Measurements from ENCODE around the gene C1orf115.
A peak's percentile ranks its signal among the peaks of the same experiment; 100 is the strongest.
"Not testable (repeated sequence)": the region's sequence is repeated elsewhere in the genome, so short reads cannot be mapped to it uniquely, and the experiment has no call there.

The C1orf115 gene

DNA sequence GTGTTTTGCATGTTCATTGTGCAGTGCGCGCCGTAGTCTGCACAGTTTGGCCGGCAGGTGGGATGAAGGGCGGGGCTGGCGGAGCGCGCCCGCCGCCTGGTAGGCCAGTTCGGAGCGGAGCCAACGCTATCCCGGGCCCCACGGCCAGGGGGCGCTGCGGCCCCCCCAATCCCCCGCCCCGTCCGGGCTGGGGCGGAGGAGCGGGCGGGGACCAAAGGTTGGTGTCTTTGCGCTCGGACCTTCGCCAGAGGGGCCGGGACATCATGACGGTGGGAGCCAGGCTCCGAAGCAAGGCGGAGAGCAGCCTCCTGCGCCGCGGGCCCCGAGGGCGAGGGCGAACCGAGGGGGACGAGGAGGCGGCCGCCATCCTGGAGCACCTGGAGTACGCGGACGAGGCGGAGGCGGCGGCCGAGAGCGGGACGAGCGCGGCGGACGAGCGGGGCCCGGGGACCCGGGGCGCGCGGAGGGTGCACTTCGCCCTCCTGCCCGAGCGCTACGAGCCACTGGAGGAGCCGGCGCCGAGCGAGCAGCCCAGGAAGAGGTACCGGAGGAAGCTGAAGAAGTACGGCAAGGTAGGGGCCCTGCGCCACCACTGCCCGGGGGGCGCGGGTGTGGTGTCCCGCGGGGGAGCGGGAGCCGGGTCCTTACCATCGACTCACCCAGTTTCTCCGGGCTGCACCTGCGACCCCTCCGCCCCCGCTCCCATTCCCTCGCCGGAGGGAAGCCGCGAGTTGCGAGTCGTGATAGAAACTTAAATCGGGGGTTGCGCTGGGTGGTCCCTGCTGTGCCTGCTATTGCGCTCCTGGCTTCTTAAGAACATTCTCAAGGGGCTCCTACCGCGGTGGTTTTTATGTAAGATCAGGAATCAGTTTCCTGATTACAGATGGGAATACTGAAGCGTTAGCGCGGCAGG lies at the start of gene C1orf115:
C1orf115 (plus strand) TSS at position 224 of the 913 bp plus-strand sequence; CDS start at position 264, 40 bp downstream.
- peak; percentile 6 for DNase-seq

- no peak for DNase-seq
Measured at GRCh38 chr1:220642285-220642684, 47.9 kb upstream of the C1orf115 start.

DNA sequence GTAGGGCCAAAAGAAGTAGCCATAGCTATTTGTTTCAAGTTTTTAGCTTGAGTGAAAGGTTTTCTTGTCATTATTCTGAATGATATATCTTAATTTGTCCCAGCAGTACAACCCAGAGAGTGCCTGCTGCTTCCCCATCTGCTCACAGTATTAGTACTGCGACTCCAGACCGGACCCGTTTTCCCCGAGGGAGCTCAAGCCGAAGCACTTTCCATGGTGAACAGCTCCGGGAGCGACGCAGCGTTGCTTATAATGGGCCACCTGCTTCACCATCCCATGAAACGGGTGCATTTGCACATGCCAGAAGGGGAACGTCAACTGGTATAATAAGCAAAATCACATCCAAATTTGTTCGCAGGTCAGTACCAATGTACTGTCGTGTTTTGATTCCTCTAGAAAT lies 37.2 kb upstream of the C1orf115 start:
- no peak for DNase-seq

- no peak for DNase-seq
Measured at GRCh38 chr1:220655509-220655908, 34.7 kb upstream of the C1orf115 start.

DNA sequence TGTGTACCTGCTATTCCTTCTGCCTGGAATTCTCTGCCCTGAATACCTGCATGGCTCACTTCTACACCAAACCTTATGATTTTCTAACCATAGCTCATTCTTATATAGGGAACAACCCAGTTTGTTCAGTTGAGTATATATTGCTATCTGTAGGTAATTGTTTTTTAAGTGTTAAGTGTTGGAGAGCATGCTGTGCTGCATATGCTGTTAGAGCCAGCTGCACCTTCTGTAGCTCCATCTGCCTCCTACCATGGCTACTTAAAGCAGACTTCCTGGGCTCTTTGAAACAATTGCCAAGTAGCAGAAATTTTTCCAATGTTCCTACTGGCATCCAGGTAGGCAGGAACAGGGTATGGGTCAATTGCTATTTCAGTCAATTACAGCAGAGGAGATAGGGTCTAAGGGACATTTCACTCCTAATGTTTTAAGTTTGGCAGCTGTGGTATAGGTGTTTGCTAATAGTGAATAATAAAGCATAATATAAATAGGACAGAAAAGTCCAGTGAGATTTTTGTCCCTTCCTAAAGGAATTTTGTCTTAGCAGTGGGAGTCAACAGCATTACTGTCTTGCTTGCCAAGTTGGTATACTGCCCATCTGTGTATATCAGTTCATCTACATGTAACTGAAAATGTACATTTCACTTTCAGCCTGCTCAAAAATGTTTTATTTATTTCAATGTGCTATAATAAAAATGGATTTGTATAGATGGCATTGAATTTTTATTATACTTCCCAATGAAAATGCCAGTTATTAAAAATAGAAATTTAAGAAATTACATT lies 34.0 kb upstream of the C1orf115 start:
- DNase-seq = no peak

GRCh38 chr1:220666349-220666748 lies 23.8 kb upstream of the C1orf115 start:
- DNase-seq = no peak

DNA sequence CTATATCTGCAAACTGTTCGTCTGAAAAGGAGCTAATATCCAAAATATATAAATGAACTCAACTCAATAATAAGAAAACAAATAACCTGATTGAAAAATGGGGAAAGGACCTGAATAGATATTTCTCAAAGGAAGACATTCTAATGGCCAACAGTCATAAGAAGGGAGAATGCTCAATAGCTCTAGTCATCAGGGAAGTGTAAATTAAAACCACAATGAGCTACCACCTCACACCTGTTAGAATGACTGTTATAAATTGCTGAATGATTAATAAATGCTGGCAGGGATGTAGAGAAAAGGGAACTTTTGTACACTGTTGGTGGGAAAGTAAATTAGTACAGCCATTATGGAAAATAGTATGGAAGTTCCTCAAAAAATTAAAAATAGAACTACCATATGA lies 21.2 kb upstream of the C1orf115 start:
- no peak for DNase-seq

DNA sequence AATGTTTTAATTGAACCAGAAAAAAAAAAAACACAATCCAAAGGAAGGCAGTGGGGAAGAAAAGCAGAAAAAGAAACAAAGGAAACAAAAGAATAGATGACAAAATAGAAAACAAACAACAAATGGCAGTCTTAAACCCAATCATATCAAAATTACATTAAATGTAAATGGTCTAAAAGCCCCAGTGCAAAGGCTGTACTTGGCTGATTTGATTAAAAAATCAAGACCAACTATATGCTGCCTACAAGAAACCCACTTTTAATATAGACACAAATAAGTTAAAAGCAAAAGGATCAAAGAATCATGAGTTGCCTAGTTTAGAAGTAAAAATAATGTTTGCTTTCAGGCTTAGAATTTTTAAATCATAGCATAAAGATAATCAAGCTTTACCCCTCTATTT lies 19.8 kb upstream of the C1orf115 start:
- no peak for DNase-seq

- DNase-seq = no peak
Measured at GRCh38 chr1:220673921-220674320, 16.2 kb upstream of the C1orf115 start.

GRCh38 chr1:220677251-220677650 lies 12.9 kb upstream of the C1orf115 start:
- DNase-seq = no peak

GRCh38 chr1:220680085-220680687 lies 10.0 kb upstream of the C1orf115 start:
- no peak for DNase-seq

DNA sequence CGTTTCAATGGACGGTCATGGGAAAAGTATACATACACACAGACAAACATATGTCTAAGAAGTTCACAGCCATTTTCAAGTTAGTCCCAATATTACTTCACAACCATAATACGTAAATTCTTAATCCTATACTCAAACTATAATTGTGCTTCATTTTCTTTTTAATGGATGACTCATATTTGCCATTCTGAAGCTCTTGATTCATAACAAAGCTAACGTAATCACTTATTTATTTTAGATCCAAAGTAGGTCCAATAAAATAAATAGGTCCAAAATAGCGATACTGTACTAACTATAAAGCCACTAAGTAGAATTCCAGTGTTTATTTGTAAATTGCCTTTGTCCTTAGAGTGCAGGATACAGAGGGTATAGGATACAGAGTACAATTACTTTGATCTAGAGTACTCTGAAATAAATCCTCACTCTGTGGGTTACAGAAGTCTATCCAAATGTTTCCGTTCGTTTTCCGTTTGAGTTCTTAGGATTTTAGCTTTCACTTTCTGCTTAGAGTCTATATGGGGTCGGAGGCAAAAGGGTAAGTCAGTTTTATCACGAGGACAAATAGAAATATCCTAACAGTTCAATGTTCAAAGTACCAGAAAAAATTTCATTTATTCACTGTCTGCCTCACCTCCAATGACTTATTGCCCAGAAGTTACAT lies 8.8 kb upstream of the C1orf115 start:
- DNase-seq = no peak

DNA sequence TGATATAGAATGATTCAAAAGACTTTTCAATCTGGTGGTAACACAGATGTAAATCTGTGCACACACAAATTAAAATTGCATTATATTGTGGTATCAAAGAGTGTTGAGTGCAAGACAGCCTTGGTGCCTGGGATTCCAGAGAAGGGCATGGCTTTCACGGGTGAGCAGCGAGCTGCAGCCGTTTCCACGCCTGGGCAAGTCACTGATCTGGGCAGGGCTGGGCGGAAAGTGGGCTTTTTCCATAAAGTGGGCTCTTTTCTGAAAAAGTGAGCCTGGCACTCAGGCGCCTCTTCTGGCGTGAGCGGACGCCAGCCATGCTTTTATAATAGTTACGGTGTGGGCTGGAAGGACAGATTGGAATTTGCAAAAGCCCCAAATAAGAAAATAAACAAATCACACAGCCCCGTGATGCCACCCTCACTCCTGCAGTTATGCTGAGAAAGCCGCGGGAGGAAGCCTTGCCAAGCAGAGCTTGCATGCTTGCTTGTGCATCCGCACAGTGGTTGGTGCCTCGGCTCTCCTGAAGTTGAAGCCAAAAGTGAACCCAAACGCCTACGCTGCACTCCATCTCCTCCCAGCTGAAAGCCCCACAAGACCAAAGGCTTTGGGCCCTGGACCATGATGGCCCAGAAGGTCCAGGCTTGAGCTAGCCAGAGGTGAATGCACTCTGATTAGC lies 7.1 kb upstream of the C1orf115 start:
- DNase-seq = no peak

DNA sequence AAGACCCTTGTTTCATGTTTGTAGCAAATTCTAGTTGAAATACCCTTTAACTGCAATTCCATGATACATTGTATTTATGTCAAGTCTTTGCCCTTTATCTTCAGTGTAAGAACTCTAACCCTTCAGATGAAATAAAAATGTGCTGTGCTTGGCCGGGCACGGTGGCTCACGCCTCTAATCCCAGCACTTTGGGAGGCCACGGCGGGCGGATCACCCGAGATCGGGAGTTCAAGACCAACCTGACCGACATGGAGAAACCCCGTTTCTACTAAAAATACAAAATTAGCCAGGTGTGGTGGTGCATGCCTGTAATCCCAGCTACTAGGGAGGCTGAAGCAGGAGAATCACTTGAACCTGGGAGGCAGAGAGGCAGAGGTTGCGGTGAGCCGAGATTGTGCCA lies 6.4 kb upstream of the C1orf115 start:
- not testable (repeated sequence) for DNase-seq

DNA sequence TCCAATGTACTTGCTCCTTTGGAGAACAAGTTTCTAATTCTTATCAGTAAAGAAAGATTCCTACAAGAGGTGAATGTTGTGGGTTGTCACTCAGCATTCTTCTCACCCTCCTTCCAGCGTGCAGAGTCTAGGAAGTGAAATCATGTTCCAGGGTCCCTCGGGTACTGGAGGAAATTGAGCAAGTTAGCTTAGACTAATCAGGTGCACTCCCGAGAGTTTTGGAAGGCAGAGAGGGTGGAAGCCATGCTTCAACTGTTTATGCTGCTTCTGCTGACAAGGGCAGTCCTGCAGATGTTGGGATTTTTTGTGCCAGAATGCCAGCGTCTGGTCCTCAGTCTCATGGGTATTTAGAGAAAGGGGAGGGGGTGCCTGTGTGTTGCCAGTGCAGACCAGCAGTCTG lies 5.3 kb upstream of the C1orf115 start:
- no peak for DNase-seq

DNA sequence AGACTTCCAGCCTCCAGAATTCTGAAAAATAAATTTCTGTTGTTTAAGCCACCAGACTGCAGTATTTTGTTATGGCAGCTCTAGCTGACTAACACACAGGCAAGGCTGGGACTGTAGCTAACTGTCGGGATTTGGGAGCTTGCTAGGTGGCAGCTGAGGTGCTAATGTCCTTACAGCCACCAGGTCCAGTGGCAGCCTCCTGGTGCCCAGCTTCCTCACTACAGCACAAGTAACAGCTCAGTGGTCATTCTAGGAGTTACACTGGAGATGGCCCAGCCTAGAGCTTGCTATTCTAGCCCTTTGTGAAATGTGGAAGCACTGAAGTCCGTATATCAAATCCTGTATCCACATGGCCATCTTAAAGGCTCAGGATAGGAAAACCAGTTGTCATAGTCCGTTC lies 4.3 kb upstream of the C1orf115 start:
- no peak for DNase-seq

- DNase-seq = no peak
Measured at GRCh38 chr1:220687809-220688208, 2.4 kb upstream of the C1orf115 start.

DNA sequence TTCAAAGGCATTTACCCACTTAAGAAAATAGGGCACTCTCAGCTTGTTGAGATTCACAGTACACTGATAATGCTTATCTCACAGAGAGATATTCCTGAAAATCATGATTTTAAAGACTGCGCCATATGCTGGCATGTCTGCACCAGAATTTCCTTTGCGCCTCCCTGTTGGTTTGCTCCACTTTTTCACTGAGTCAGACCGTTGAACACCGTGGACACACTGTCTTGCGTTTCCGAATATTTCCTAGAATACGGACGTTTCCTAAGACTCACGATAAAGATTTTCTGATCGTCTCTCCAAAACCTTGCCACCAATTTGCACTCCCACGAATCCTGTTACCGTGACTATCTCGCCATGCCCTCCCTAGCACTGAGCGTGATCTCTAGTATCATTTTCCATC lies 497 bp upstream of the C1orf115 start:
- no peak for DNase-seq

DNA sequence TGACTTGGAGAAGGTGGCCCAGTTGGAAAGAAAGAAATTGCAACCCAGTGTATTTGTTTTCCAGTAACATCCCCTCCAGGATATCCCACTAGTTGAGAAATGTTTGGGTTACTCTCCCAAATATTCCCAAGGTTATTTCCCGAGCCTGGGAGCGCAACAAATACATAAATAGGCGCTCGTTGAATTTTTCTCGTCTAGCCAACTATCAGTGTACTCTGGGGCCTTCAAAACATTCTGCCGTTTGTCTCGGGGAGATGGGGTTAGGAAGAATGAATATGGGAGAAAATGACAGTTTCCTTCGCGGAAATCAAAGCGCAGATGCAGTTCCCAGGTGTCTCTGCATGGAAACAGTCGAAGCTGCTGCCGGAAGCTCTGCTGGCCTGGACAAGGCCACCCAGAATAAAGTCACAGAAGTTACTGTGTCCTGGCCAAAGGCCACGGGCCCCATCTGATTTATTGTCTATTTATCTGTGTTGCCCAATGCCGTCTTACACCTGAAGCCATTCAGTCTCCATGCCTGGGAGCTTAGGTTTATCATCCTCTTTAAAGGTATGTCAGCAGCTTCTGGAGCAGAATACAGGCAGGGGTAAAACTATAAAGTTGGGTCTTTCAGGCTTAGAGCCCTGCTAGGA lies 1.0 kb downstream of the C1orf115 start:
- no peak for DNase-seq

DNA sequence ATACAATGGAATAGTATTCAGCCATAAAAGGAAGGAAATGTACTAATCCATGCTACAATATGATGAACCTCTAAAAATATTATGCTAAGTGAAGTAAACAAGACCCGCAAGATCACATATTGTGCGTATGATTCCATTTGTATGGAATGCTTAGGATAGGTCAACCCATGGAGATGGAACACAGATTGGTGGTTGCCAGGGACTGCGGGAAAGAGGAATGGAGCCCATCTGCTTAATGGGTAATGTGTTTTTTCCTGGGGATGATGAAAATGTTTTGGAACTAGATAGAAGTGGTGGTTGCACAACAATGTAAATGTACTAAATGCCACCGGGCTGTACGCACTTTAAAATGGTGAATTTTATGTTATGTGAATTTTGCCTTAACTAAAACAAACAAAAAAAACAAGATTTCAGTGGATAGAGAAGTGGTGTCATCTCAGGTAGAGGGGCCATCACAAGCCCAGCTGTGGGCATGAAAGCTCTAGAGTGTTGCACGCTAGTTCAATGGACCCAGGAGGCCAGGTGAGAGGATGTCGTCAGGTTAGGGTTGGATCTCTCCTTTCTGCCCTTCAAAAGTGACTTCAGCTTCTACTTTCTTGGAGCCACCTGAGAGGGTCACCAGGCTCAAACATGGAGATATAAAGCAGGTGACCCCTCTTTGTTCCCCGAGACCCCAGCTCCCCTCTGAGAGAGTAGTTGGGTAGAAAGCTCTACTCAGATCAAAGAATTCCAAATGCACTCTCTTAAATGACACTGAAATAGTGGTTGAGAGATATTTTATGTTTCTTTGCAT lies 2.5 kb downstream of the C1orf115 start:
- no peak for DNase-seq

DNA sequence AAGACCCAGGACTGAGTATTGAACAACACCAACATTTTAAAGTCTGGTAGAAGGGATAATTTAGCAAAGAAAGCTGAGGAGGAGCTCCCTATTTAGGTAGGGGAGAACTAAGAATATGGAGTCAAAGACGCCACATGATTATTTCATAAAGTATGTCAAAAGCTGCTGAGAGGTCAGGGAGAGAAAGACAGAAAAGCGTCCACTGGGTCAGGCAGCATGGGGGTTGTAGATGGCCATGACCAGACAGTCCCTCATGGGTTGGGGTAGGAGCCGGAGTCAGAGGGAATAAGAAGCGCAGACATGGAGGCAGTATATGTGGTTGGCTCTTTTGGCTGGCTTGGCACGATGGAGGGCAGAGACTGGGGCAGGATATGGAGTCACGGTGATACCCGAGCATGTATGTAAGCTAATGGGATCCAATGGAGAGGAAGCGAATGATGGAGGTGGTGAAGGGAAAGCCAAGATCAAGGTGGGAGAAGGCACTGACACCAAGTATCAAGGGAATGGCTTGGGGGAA lies 4.8 kb downstream of the C1orf115 start:
- no peak for DNase-seq

Data from NCI-H226 (cell line).